Activated CD4-positive, alpha-beta T cell treated with anti-CD3 and anti-CD28 coated beads, Interleukin-10, Interleukin-2, amounts not matched to agents 100 ng/mL and 50 ng/mL, durations not matched to agents 16 hours and 8 hours (primary cell): ENCODE measurements around the gene PHYHIPL.
A peak's percentile ranks its signal among the peaks of the same experiment; 100 is the strongest.
"Not testable (repeated sequence)": the region's sequence is repeated elsewhere in the genome, so short reads cannot be mapped to it uniquely, and the experiment has no call there.

Experiments
- DNase-seq: peaks from one replicate; pipeline ENCODE4 v3.0.0-alpha.2; 2020

PHYHIPL gene

DNA sequence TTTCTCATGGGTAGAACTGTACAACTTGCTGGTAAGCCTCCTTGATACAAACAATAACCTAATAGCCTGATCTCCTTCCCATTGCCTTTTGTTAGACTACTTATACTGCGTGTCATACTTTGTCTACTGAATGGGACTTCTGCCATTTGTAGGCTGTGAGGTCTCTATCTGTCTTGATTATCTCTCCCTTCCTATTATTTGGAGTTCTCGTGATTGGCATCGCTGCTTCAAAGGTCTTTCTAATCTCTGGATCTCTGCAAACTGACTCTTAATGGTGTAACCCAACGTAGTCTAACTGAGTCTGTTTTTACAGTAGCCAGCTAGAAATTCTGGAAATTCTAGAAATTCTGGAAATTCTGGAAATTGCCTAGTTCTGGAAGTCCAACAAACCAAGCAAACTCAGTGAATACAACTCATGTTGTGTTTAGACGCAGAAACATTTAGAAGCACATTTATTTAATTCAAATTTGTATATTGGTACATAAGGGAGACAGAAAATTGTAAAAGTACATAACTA is 29.8 kb downstream of the PHYHIPL start:
- DNase-seq: no peak

GRCh38 chr10:59212301-59212798 is 35.9 kb downstream of the PHYHIPL start:
- DNase-seq: no peak

DNA sequence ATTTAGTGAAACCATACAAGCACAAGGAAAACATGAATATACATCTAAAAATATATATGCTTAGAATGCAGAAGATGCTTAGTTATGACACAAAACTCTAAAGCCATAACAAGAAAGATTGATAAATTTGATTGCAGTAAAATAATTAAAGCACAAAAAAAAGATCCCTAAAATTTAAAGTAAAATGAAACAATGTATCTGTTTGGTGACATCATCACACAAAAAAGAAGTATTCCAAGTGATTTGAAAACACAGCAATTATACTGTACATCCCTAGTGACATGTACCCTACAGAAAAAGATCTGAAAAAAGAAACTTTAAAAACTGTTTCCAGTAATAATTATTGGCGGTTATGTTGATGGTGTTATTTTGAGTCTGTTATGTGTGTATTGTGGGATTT is 37.7 kb downstream of the PHYHIPL start:
- no peak for DNase-seq

DNA sequence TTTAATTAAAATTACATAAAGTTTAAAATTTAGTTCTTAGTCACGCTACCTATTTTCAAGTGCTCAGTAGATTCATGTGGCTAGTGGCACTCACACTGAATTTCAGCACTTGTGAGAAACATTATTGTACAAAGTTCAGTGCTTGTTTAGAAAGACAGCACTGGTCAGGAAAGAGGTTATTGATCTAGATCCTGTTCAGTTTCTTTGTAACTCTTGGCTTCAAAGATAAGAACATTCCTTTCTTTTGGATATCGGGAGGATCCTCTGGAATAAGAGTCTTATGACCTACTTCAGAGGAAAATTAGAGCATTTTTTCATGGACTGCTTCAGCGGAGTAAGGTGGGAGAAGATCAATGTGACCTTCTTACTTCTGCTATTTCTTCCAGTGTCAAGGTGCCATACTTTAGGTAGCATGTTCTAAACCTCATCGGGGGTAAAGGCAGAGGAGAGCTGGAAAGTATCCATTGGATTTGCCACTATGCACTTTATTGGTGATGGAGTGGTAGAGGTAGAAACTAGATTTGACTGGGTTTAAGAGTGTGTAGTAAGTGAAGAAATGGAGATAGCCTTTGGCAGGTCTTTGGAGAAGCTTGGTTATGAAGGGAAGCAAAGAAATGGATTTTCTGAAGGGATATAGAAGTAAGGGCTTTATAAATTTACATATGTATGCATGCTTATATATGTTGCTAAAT is 39.9 kb downstream of the PHYHIPL start:
- DNase-seq: no peak

GRCh38 chr10:59222788-59223187 is 46.3 kb downstream of the PHYHIPL start:
- no peak for DNase-seq

GRCh38 chr10:59223597-59223996 is 47.2 kb downstream of the PHYHIPL start:
- DNase-seq: not testable (repeated sequence)

GRCh38 chr10:59225211-59225610 is 48.8 kb downstream of the PHYHIPL start:
- no peak for DNase-seq

- no peak for DNase-seq
Observed at GRCh38 chr10:59227136-59227673, 50.8 kb downstream of the PHYHIPL start.

- DNase-seq: no peak
Observed at GRCh38 chr10:59229441-59229840, 53.0 kb downstream of the PHYHIPL start.

- DNase-seq: no peak
Observed at GRCh38 chr10:59234194-59234593, 57.8 kb downstream of the PHYHIPL start.

- DNase-seq: peak; percentile 6
Observed at GRCh38 chr10:59234816-59235429, 58.5 kb downstream of the PHYHIPL start.

GRCh38 chr10:59236064-59236697 is 59.7 kb downstream of the PHYHIPL start:
- DNase-seq: no peak

- no peak for DNase-seq
Observed at GRCh38 chr10:59237775-59238174, 61.3 kb downstream of the PHYHIPL start.

- DNase-seq: not testable (repeated sequence)
Observed at GRCh38 chr10:59239108-59239507, 62.7 kb downstream of the PHYHIPL start.

GRCh38 chr10:59240582-59241183 is 64.2 kb downstream of the PHYHIPL start:
- DNase-seq: peak; percentile 13

DNA sequence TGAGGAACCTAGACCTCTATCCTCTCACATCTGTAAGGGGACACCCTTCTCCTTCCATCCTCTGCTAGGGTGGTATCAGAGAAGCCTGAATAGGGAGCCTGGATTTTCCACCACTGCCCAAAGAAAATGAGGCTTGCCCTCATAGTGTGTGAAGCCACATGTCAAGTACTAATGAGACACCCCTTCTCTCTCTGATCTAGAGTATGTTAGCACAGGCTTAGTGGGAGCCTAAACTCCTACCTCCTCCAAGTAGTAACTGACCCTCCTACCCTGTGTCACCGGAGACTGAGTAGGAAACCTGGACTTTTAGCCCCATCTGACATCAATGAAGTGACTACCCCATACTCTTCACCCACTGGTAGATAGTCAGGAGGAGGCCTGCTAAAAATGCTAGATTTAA is 65.6 kb downstream of the PHYHIPL start:
- DNase-seq: no peak

DNA sequence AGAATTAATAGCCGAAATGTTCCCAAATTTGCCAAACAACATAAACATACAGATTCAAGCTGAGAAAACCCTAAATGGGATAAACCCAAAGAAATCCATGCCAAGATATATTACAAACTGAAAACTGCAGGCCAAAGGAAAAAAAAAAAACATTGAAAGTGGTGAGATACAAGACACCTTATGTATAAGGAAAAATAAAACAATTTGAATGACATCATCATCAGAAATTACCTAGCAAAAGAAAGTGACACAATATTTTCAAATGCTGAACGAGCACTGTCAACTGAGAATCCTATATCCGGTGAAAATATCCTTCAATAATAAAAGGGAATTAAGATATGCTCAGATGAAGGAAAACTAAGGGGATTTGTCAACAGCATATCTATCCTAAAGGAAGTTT is 66.5 kb downstream of the PHYHIPL start:
- DNase-seq: no peak

- no peak for DNase-seq
Observed at GRCh38 chr10:59243611-59244195, 67.3 kb downstream of the PHYHIPL start.

DNA sequence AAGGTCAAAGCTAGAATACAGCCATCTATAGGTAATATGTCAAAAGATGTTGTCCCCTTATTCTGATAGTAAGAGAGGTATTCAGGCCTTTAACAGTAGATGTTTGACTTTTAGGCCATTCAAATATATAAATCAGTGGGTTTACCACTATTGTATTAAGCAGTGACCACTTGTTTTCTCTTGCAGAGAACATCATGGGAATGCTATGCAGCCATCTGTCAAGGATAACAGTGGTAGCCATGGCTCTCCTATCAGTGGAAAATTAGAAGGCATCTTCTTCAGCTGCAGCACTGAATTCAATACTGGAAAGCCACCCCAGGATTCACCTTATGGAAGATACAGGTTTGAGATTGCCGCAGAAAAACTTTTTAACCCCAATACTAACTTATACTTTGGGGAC is 68.4 kb downstream of the PHYHIPL start:
- DNase-seq: no peak

GRCh38 chr10:59245686-59246085 is 69.2 kb downstream of the PHYHIPL start:
- no peak for DNase-seq

DNA sequence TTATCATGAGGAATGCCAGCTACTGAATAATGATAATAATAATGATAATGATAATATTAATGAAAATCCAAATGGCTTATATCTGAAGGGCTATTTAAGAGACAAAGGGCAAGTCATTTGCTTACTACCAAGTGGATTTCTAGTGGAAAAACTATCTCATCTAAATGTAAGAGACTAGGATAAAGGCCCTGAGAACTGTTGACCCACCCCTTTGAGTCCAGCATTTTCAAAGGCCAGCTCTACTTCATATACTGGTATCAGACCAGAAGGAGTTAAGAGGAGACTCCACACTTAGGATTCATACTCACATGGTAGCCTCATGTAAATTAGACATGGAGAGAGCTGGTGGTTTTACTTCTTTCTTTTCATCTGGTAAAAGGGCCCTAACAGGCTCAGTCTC is 76.0 kb downstream of the PHYHIPL start:
- DNase-seq: no peak

- no peak for DNase-seq
Observed at GRCh38 chr10:59255463-59255862, 79.0 kb downstream of the PHYHIPL start.

DNA sequence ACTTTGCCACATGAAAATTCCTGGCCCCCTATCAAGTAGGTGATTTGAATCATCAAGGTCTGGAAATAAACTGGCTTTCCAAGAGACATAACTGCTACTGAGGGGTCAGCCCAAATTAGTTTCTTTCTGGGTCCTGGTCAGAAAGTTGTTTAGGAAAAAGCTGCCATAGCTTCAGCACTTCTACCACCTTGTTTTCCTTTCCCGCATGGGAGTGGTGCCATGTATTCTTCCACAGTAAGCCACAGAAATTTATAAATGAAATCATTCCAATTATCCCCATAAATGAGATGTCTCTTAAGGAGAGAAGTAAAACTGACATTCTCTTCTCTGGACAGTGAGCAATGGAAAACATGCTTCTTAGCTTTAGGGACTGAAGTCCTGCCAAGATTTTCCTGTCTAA is 80.8 kb downstream of the PHYHIPL start:
- no peak for DNase-seq
